Head of caudate nucleus (tissue), 42 donors: ENCODE measurements around the gene ZNF579.

Experiments used
- DNase-seq, 42 donors: peaks; one replicate each; pipeline versions ENCODE4 v3.0.0 to v3.0.0-alpha.2; 2020 to 2021; ENCODE audit warnings: mixed read lengths in 7 of 42
- intact Hi-C: fragments of 100-400 bp; cut with DNase I; formaldehyde crosslinking; loops from one replicate; pipeline ENCODE4 v1.15.0; 2022

The ZNF579 gene

GRCh38 chr19:55613930-55614710 is 33.5 kb upstream of the ZNF579 start:
- intact Hi-C loops: no loop called here
- DNase-seq: no peak

GRCh38 chr19:55613396-55613795 is 32.7 kb upstream of the ZNF579 start:
- no peak for DNase-seq
- intact Hi-C loops: no loop called here

GRCh38 chr19:55611983-55612645 is 31.5 kb upstream of the ZNF579 start:
- no peak for DNase-seq
- intact Hi-C loops: no loop called here

- intact Hi-C loops: no loop called here
- no peak for DNase-seq
Observed at GRCh38 chr19:55611300-55611982, 30.8 kb upstream of the ZNF579 start.

- intact Hi-C loops: no loop called here
- DNase-seq: no peak
Observed at GRCh38 chr19:55609326-55609725, 28.7 kb upstream of the ZNF579 start.

- intact Hi-C loops: no loop called here
- no peak for DNase-seq
Observed at GRCh38 chr19:55606817-55607216, 26.2 kb upstream of the ZNF579 start.

- DNase-seq: no peak
- intact Hi-C loops: no loop called here
Observed at GRCh38 chr19:55606471-55606787, 25.8 kb upstream of the ZNF579 start.

- intact Hi-C loops: no loop called here
Observed at GRCh38 chr19:55605637-55606470, 25.2 kb upstream of the ZNF579 start, which contains the start of gene ZNF865. Gene ZNF865 (plus strand): TSS chr19:55605647. CDS start chr19:55613619, 7,972 bp downstream.

GRCh38 chr19:55605207-55605636 is 24.6 kb upstream of the ZNF579 start:
- peak; percentile 90 to 99 (median 96) for DNase-seq
- intact Hi-C loops: no loop called here

More at GRCh38 chr19:55605637-55606470, 25.2 kb upstream of the ZNF579 start, which contains the start of gene ZNF865:
- DNase-seq: peak; percentile 43 to 92 (median 78)

GRCh38 chr19:55603581-55604292 is 23.1 kb upstream of the ZNF579 start:
- intact Hi-C loops: no loop called here
- no peak for DNase-seq

GRCh38 chr19:55603115-55603514 is 22.5 kb upstream of the ZNF579 start:
- no peak for DNase-seq
- intact Hi-C loops: no loop called here

GRCh38 chr19:55602104-55603001 is 21.7 kb upstream of the ZNF579 start:
- intact Hi-C loops: no loop called here
- DNase-seq: no peak

- DNase-seq: peak in 1 of 42 donors; percentile 18
- intact Hi-C loops: no loop called here
Observed at GRCh38 chr19:55601084-55601483, 20.4 kb upstream of the ZNF579 start.

- intact Hi-C loops: no loop called here
Observed at GRCh38 chr19:55600662-55601028, 20.0 kb upstream of the ZNF579 start.

GRCh38 chr19:55599842-55600661 is 19.4 kb upstream of the ZNF579 start, which contains the start of gene ZNF524:
Gene ZNF524 (plus strand): TSS chr19:55600288. CDS start chr19:55602113, 1,825 bp downstream.
- peak; percentile 79 to 95 (median 90) for DNase-seq
- intact Hi-C loops: loop anchor here (2.0 kb wide), 1 partner anchor 83 kb away; no protein-coding TSS in a partner anchor

More at GRCh38 chr19:55600662-55601028, 20.0 kb upstream of the ZNF579 start:
- DNase-seq: no peak

- intact Hi-C loops: loop anchor here (2.0 kb wide), 1 partner anchor 83 kb away; no protein-coding TSS in a partner anchor
- peak; percentile 96 to 99 (median 98) for DNase-seq
Observed at GRCh38 chr19:55599468-55599841, 18.8 kb upstream of the ZNF579 start, which contains the start of gene FIZ1. Gene FIZ1 (minus strand): TSS chr19:55599517. CDS start chr19:55597865, 1,652 bp downstream.
